ACC112 (cell line): Measurements from ENCODE around the gene IGSF1.
"Not testable (repeated sequence)": the region's sequence is repeated elsewhere in the genome, so short reads cannot be mapped to it uniquely, and the experiment has no call there.

Experiments
- H2AFZ ChIP-seq: fragments of 200-600 bp; sonication (generic); one replicate; pipeline ENCODE4 v1.6.0; 2017; ENCODE audit warnings: antibody characterized with exemption, low read length; ENCODE audit not compliant: unreplicated experiment
- H3K27ac ChIP-seq: fragments of 200-600 bp; sonication (generic); 2 replicates; pipeline ENCODE4 v1.5.1; 2014; ENCODE audit warnings: low read depth, mild to moderate bottlenecking, antibody characterized with exemption, low read length, moderate library complexity
- H3K27me3 ChIP-seq: fragments of 200-600 bp; sonication (generic); 2 replicates; pipeline ENCODE4 v1.6.1; 2014; ENCODE audit warnings: mild to moderate bottlenecking, antibody characterized with exemption, low read length, moderate library complexity, mixed read lengths; ENCODE audit not compliant: insufficient read depth
- H3K36me3 ChIP-seq: fragments of 200-600 bp; sonication (generic); 2 replicates; pipeline ENCODE4 v1.6.1; 2016; ENCODE audit warnings: mild to moderate bottlenecking, antibody characterized with exemption, low read length, moderate library complexity, mixed read lengths; ENCODE audit not compliant: insufficient read depth
- H3K4me1 ChIP-seq: fragments of 200-600 bp; sonication (generic); one replicate; pipeline ENCODE4 v1.6.1; 2016; ENCODE audit warnings: low read length, mixed read lengths; ENCODE audit not compliant: insufficient read depth, unreplicated experiment, control insufficient read depth
- H3K4me3 ChIP-seq: fragments of 200-600 bp; sonication (generic); 2 replicates; pipeline ENCODE4 v1.5.1; 2014; ENCODE audit warnings: mild to moderate bottlenecking, low read depth, low read length
- H3K79me2 ChIP-seq: fragments of 200-600 bp; sonication (generic); one replicate; pipeline ENCODE4 v1.6.0; 2016; ENCODE audit warnings: low read length; ENCODE audit not compliant: control insufficient read depth, unreplicated experiment, insufficient read depth

Gene IGSF1

GRCh38 chrX:131271826-131272225 is 17.3 kb downstream of the IGSF1 start:
- Histone ChIP-seq H3K27me3 (no peaks in the 10 kb centered on the region), H3K4me1 (no peaks in the 10 kb centered on the region), H3K79me2 (no peaks in the 10 kb centered on the region)

GRCh38 chrX:131271274-131271673 is 17.8 kb downstream of the IGSF1 start:
- no peaks in the 10 kb centered on the region for H3K79me2 ChIP-seq
- H3K4me3 ChIP-seq: no peak overlapping the region
- H2AFZ ChIP-seq: no peak overlapping the region
- no peak overlapping the region for H3K27ac ChIP-seq
- no peaks in the 10 kb centered on the region for H3K36me3 ChIP-seq
- no peaks in the 10 kb centered on the region for H3K27me3 ChIP-seq
- no peaks in the 10 kb centered on the region for H3K4me1 ChIP-seq

More at GRCh38 chrX:131271826-131272225, 17.3 kb downstream of the IGSF1 start:
- no peaks in the 10 kb centered on the region for H3K36me3 ChIP-seq
- no peak overlapping the region for H3K27ac ChIP-seq
- no peak overlapping the region for H2AFZ ChIP-seq
- H3K4me3 ChIP-seq: no peak overlapping the region

GRCh38 chrX:131270080-131270479 is 19.0 kb downstream of the IGSF1 start:
- Histone ChIP-seq H3K79me2 (no peaks in the 10 kb centered on the region), H3K4me3 (no peak overlapping the region), H3K36me3 (no peaks in the 10 kb centered on the region), H3K27ac (no peak overlapping the region), H3K27me3 (no peaks in the 10 kb centered on the region), H2AFZ (no peak overlapping the region), H3K4me1 (no peaks in the 10 kb centered on the region)

- Histone ChIP-seq H3K27me3 (no peaks in the 10 kb centered on the region), H3K4me1 (no peaks in the 10 kb centered on the region), H3K27ac (no peak overlapping the region), H3K79me2 (no peaks in the 10 kb centered on the region), H2AFZ (no peak overlapping the region), H3K4me3 (no peak overlapping the region), H3K36me3 (no peaks in the 10 kb centered on the region)
Measured at GRCh38 chrX:131264665-131265064, 24.4 kb downstream of the IGSF1 start.

- H3K4me3 ChIP-seq: no peak overlapping the region
- no peaks in the 10 kb centered on the region for H3K27me3 ChIP-seq
- no peak overlapping the region for H3K27ac ChIP-seq
- H3K36me3 ChIP-seq: no peaks in the 10 kb centered on the region
- no peaks in the 10 kb centered on the region for H3K4me1 ChIP-seq
- H2AFZ ChIP-seq: no peak overlapping the region
- no peaks in the 10 kb centered on the region for H3K79me2 ChIP-seq
Measured at GRCh38 chrX:131264053-131264452, 25.1 kb downstream of the IGSF1 start.

- H3K27me3 ChIP-seq: no peaks in the 10 kb centered on the region
- no peaks in the 10 kb centered on the region for H3K36me3 ChIP-seq
- H2AFZ ChIP-seq: no peak overlapping the region
- no peak overlapping the region for H3K4me3 ChIP-seq
- H3K4me1 ChIP-seq: no peaks in the 10 kb centered on the region
- no peaks in the 10 kb centered on the region for H3K79me2 ChIP-seq
- no peak overlapping the region for H3K27ac ChIP-seq
Measured at GRCh38 chrX:131262738-131263679, 26.1 kb downstream of the IGSF1 start.

GRCh38 chrX:131262200-131262599 is 26.9 kb downstream of the IGSF1 start:
- Histone ChIP-seq H3K4me1 (no peaks in the 10 kb centered on the region), H3K27ac (no peak overlapping the region), H2AFZ (no peak overlapping the region), H3K79me2 (no peaks in the 10 kb centered on the region), H3K27me3 (no peaks in the 10 kb centered on the region), H3K4me3 (no peak overlapping the region), H3K36me3 (no peaks in the 10 kb centered on the region)

GRCh38 chrX:131257367-131257766 is 31.7 kb downstream of the IGSF1 start:
- Histone ChIP-seq H3K79me2 (no peaks in the 10 kb centered on the region), H3K27ac (no peak overlapping the region), H2AFZ (no peak overlapping the region), H3K4me1 (no peaks in the 10 kb centered on the region), H3K27me3 (no peaks in the 10 kb centered on the region), H3K4me3 (no peak overlapping the region), H3K36me3 (no peaks in the 10 kb centered on the region)

- H3K27me3 ChIP-seq, H3K79me2 ChIP-seq, H3K4me1 ChIP-seq, H3K4me3 ChIP-seq, H3K27ac ChIP-seq, H2AFZ ChIP-seq, H3K36me3 ChIP-seq: not testable (repeated sequence)
Measured at GRCh38 chrX:131250984-131251738, 37.9 kb downstream of the IGSF1 start.

- Histone ChIP-seq H3K4me1 (no peaks in the 10 kb centered on the region), H3K4me3 (no peak overlapping the region), H3K27me3 (no peaks in the 10 kb centered on the region), H3K27ac (no peak overlapping the region), H2AFZ (no peak overlapping the region), H3K79me2 (no peaks in the 10 kb centered on the region), H3K36me3 (no peaks in the 10 kb centered on the region)
Measured at GRCh38 chrX:131239057-131239456, 50.0 kb downstream of the IGSF1 start.
